Kidney (tissue), 14 donors: ENCODE measurements around the gene AMPD3. TPM values are rescaled to one million over a fixed set of nuclear protein-coding genes. Genes with fewer than 3 reads are reported as not detected.

ENCODE experiments used
- DNase-seq, 5 donors: peaks; one replicate each; pipeline ENCODE4 v3.0.0-alpha.2; 2013 to 2020
- FAIRE-seq: peaks from 2 replicates; lab custom pipeline; 2012; peaks lifted over from hg19 to GRCh38; lab: Jason Lieb, UNC
- H3K27ac ChIP-seq, 2 donors: one replicate each; pipeline ENCODE4 v1.7.0; 2013; ENCODE audit warnings: low read depth in 2 of 2, low read length in 2 of 2, inconsistent platforms in 1 of 2
- H3K27me3 ChIP-seq: one replicate; pipeline ENCODE4 v1.7.1; 2013; ENCODE audit warnings: low read length, inconsistent platforms; ENCODE audit not compliant: control insufficient read depth, insufficient read depth
- H3K36me3 ChIP-seq, 3 donors: one replicate each; pipeline versions ENCODE4 v1.7.0 to v1.7.1; 2013; ENCODE audit warnings: low read length in 3 of 3, control low read depth in 1 of 3, inconsistent platforms in 1 of 3; ENCODE audit not compliant: insufficient read depth in 3 of 3, control insufficient read depth in 2 of 3
- H3K4me1 ChIP-seq, 3 donors: one replicate each; pipeline versions ENCODE4 v1.7.0 to v1.7.1; 2013; ENCODE audit warnings: low read length in 3 of 3, inconsistent platforms in 1 of 3, low read depth in 1 of 3; ENCODE audit not compliant: control insufficient read depth in 2 of 3, insufficient read depth in 2 of 3
- H3K4me3 ChIP-seq, 3 donors: one replicate each; pipeline versions ENCODE4 v1.7.0 to v1.8.1; 2013; ENCODE audit warnings: low read length in 3 of 3, control low read depth in 1 of 3, inconsistent platforms in 1 of 3
- H3K9ac ChIP-seq, 3 donors: one replicate each; pipeline versions ENCODE4 v1.7.0 to v1.7.1; 2013; ENCODE audit warnings: low read length in 3 of 3, control low read depth in 1 of 3, inconsistent platforms in 1 of 3
- H3K9me3 ChIP-seq, 3 donors: one replicate each; pipeline versions ENCODE4 v1.7.0 to v1.7.1; 2013; ENCODE audit warnings: low read length in 3 of 3, control low read depth in 1 of 3, inconsistent platforms in 1 of 3; ENCODE audit not compliant: control insufficient read depth in 2 of 3, insufficient read depth in 1 of 3
- intact Hi-C: fragments of 100-400 bp; cut with DNase I; formaldehyde crosslinking; loops from one replicate; pipeline ENCODE4 v1.11.1; 2022
- polyA plus RNA-seq: library from polyadenylated mRNA; stranded (reverse); fragments of 350-450 nt; fragmentation: Illumina TruSeq; extraction: RNeasy Lipid Tissue Mini Kit (QIAGEN cat#74804); gene quantifications from one replicate; pipeline ENCODE4 v1.2.3, GENCODE V29; 2014; ENCODE audit warnings: low read depth, low replicate concordance; ENCODE audit not compliant: insufficient read depth
- total RNA-seq: library from RNA; stranded (reverse); fragmentation: NEBNext Ultra II Directional; extraction: Animal tissue kit (Norgen Biotek cat#: 25700); gene quantifications from one replicate; pipeline ENCODE4 v1.2.1, GENCODE V29; 2021
- TF ChIP-seq, protein P1 (sequence below): IDR thresholded peaks from 3 replicates; pipeline ENCODE4 v1.5.1; 2012; ENCODE audit warnings: mild to moderate bottlenecking, moderate library complexity, borderline replicate concordance; ENCODE audit not compliant: insufficient read depth; ENCODE audit errors: extremely low read depth
- donor health status: control.
- donor health status: control.
- donor health status: control.
- donor health status: control.
- donor health status: control.
- donor health status: DM: yes; HTN: yes; CAD: no.
- donor health status: Normal renal cell carcinoma (clear cell type).

AMPD3 gene
- total and polyA plus RNA-seq, 2 donors from 2014 or later, result 8.4 to 16.5 TPM

DNA sequence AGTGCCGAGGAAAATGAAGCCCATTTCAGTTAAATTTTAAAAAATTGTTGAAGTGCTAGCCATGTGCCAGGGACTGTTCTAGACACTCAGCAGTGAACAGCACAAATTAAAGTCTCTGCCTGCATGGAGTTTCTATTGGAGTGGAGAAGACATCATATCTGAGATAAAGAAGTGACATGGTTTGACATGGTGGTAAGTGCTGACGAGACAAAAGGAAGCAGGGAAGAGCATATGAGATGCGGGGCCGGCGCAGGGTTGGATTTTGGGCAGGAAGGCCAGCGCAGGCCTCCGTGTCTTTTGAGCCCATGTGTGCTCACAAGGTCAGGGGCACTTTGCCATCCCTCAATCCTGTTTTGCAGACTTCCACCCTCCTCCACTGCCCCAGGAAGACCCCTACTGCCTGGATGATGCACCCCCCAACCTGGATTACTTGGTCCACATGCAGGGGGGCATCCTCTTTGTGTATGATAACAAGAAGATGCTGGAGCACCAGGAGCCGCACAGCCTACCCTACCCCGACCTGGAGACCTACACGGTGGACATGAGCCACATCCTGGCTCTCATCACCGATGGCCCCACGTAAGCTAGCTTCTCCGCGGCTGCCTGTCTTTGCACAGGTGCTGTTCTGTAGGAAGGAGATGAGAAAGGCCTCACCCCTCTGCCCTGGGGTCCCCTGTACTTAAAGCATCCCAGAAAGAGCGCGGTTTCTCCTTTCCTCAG is 29.6 kb downstream of the AMPD3 start:
- no peak overlapping the region for H3K4me3 ChIP-seq
- no peaks in the 10 kb centered on the region for H3K9me3 ChIP-seq
- H3K4me1 ChIP-seq, result peaks cover 0 to 4% (median 0%) of the 10 kb centered on the region in 3 donors
- peaks cover 0 to 3% (median 2%) of the 10 kb centered on the region in 3 donors for H3K36me3 ChIP-seq
- H3K27me3 ChIP-seq, result no peaks in the 10 kb centered on the region
- no peak for DNase-seq
- TF ChIP-seq, protein P1, sequence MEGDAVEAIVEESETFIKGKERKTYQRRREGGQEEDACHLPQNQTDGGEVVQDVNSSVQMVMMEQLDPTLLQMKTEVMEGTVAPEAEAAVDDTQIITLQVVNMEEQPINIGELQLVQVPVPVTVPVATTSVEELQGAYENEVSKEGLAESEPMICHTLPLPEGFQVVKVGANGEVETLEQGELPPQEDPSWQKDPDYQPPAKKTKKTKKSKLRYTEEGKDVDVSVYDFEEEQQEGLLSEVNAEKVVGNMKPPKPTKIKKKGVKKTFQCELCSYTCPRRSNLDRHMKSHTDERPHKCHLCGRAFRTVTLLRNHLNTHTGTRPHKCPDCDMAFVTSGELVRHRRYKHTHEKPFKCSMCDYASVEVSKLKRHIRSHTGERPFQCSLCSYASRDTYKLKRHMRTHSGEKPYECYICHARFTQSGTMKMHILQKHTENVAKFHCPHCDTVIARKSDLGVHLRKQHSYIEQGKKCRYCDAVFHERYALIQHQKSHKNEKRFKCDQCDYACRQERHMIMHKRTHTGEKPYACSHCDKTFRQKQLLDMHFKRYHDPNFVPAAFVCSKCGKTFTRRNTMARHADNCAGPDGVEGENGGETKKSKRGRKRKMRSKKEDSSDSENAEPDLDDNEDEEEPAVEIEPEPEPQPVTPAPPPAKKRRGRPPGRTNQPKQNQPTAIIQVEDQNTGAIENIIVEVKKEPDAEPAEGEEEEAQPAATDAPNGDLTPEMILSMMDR, result no peak
- intact Hi-C loops, result no loop called here
- no peak overlapping the region for H3K27ac ChIP-seq
- no peak overlapping the region for H3K9ac ChIP-seq
- no peak for FAIRE-seq

DNA sequence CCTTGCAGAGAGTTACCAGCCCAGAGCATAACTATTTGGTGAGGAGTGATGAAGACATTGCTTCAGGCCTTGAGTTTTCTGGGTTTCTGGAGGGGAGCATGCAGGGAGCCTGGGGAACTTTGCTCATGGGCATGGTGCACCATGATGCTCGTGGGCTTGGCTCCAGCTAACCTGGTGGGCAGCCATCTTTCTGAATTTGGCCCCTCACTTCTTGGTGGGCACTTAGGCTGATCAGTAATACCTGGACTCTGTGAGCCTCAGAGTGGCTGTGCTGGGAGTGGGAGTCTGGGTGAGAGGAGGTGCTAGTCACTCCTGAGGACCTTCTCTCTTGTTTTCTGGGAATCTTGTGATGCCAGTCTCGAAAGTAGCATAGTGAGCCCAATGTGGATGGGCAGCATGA is 30.6 kb downstream of the AMPD3 start:
- H3K36me3 ChIP-seq, result peaks cover 0 to 3% (median 2%) of the 10 kb centered on the region in 3 donors
- no peak overlapping the region for H3K4me3 ChIP-seq
- H3K27me3 ChIP-seq, result no peaks in the 10 kb centered on the region
- DNase-seq (no peak), FAIRE-seq (no peak)
- intact Hi-C loops, result no loop called here
- no peak overlapping the region for H3K9ac ChIP-seq
- no peaks in the 10 kb centered on the region for H3K9me3 ChIP-seq
- H3K27ac ChIP-seq, result no peak overlapping the region
- TF ChIP-seq, protein P1, result no peak
- peaks cover 0 to 8% (median 4%) of the 10 kb centered on the region in 3 donors for H3K4me1 ChIP-seq

DNA sequence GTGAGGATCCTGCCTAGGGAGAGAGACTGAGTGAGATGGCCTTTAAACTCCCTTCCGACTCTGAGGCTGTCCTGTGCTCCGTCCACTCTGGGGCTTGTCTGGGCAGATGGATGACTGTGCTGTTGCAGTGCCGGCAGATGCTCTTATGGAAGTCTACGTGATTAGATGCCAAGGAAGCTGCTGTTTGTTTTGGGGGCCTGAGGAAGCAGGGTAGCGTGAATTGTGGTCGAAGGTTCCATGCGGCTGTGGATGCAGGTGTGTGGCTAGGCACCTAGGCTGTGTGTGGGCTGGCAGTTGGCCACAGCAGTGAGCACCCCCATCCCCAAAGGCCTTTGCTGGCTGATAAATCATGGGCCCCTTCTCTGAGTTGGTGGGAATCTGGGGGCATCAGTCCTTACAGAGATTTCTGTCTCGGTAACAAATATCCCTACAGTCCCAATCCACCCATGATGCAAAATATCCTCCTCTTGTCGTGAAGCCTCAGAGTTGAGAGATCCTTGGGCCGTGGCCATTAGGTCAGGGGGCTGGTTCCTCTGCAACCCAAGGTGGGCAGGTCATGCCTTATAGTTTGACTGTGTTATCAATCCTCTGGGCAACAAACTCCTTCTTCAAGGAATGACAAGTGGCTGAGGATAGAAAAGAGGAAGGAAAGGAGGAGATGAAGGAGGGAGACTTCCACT is 31.2 kb downstream of the AMPD3 start:
- H3K36me3 ChIP-seq, result peaks cover 0 to 3% (median 2%) of the 10 kb centered on the region in 3 donors
- intact Hi-C loops, result no loop called here
- DNase-seq (no peak), FAIRE-seq (no peak)
- TF ChIP-seq, protein P1, result no peak
- no peak overlapping the region for H3K4me3 ChIP-seq
- H3K27me3 ChIP-seq, result no peaks in the 10 kb centered on the region
- no peaks in the 10 kb centered on the region for H3K9me3 ChIP-seq
- no peak overlapping the region for H3K9ac ChIP-seq
- no peak overlapping the region for H3K27ac ChIP-seq
- peaks cover 0 to 13% (median 9%) of the 10 kb centered on the region in 3 donors for H3K4me1 ChIP-seq
